ENCODE results near the gene PRM1.
"Not testable (repeated sequence)": the region's sequence is repeated elsewhere in the genome, so short reads cannot be mapped to it uniquely, and the experiment has no call there.

Gene PRM1

GRCh38 chr16:11297492-11298142, 16.5 kb upstream of the PRM1 start:
- DNase-seq (ENCODE audit: low read depth) = peak; percentile 39

- DNase-seq (ENCODE audit: low read depth) = no peak
Measured at GRCh38 chr16:11296706-11297491, 15.8 kb upstream of the PRM1 start.

- no peak for DNase-seq (ENCODE audit: low read depth)
Measured at GRCh38 chr16:11296351-11296705, 15.2 kb upstream of the PRM1 start.

- DNase-seq (ENCODE audit: low read depth) = no peak
Measured at GRCh38 chr16:11295672-11296071, 14.5 kb upstream of the PRM1 start.

- DNase-seq (ENCODE audit: low read depth) = no peak
Measured at GRCh38 chr16:11292076-11292748, 11.1 kb upstream of the PRM1 start.

GRCh38 chr16:11291091-11291703, 10.1 kb upstream of the PRM1 start:
- DNase-seq (ENCODE audit: low read depth) = no peak

- DNase-seq (ENCODE audit: low read depth) = no peak
Measured at GRCh38 chr16:11290102-11290893, 9.2 kb upstream of the PRM1 start.

GRCh38 chr16:11289696-11290095, 8.6 kb upstream of the PRM1 start:
- DNase-seq (ENCODE audit: low read depth) = not testable (repeated sequence)

- DNase-seq (ENCODE audit: low read depth) = no peak
Measured at GRCh38 chr16:11289202-11289601, 8.1 kb upstream of the PRM1 start.

- DNase-seq (ENCODE audit: low read depth) = no peak
Measured at GRCh38 chr16:11285842-11286241, 4.7 kb upstream of the PRM1 start.

- DNase-seq (ENCODE audit: low read depth) = no peak
Measured at GRCh38 chr16:11283820-11284248, 2.7 kb upstream of the PRM1 start.

GRCh38 chr16:11278681-11279628, 2.2 kb downstream of the PRM1 start:
- DNase-seq (ENCODE audit: low read depth) = no peak

GRCh38 chr16:11277607-11278337, 3.4 kb downstream of the PRM1 start:
- DNase-seq (ENCODE audit: low read depth) = no peak

- no peak for DNase-seq (ENCODE audit: low read depth)
Measured at GRCh38 chr16:11276896-11277593, 4.1 kb downstream of the PRM1 start.

- no peak for DNase-seq (ENCODE audit: low read depth)
Measured at GRCh38 chr16:11276143-11276895, 4.8 kb downstream of the PRM1 start, which contains the start of gene PRM2. PRM2 (minus strand) TSS chr16:11276480; CDS start chr16:11276370, 110 bp downstream.

GRCh38 chr16:11274964-11275363, 6.2 kb downstream of the PRM1 start:
- DNase-seq (ENCODE audit: low read depth) = no peak

- DNase-seq (ENCODE audit: low read depth) = no peak
Measured at GRCh38 chr16:11273721-11274324, 7.3 kb downstream of the PRM1 start.
